Activated T-helper 9 cell treated with anti-CD3 and anti-CD28 coated beads, Interleukin-2, amount 50 U/mL, for 16 hours (primary cell): ENCODE measurements around the gene EHD1.

Source experiments
- DNase-seq: peaks from one replicate; pipeline ENCODE4 v3.0.0-alpha.2; 2020; ENCODE audit warnings: low read depth

The EHD1 gene

GRCh38 chr11:64878494-64879243 lies at the start of gene EHD1:
Gene EHD1, minus strand, starts transcription at chr11:64878621. Its CDS starts 157 bp downstream, at chr11:64878464.
- peak; percentile 99 for DNase-seq

DNA sequence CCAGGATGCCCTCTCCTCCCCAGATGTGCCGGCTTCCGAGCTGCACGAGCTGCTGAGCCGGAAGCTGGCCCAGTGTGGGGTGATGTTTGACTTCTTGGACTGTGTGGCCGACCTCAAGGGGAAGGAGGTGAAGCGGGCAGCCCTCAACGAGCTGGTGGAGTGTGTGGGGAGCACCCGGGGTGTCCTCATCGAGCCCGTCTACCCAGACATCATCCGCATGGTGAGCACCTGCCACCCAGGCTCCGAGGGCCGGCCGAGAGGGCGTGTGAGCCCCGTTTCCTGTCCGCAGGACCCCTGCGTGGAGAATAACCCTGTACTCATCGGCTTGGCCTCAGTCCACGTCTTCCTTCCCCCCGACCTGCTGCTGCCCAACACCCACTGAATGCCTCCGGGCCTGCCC lies 48.3 kb upstream of the EHD1 start:
- no peak for DNase-seq

DNA sequence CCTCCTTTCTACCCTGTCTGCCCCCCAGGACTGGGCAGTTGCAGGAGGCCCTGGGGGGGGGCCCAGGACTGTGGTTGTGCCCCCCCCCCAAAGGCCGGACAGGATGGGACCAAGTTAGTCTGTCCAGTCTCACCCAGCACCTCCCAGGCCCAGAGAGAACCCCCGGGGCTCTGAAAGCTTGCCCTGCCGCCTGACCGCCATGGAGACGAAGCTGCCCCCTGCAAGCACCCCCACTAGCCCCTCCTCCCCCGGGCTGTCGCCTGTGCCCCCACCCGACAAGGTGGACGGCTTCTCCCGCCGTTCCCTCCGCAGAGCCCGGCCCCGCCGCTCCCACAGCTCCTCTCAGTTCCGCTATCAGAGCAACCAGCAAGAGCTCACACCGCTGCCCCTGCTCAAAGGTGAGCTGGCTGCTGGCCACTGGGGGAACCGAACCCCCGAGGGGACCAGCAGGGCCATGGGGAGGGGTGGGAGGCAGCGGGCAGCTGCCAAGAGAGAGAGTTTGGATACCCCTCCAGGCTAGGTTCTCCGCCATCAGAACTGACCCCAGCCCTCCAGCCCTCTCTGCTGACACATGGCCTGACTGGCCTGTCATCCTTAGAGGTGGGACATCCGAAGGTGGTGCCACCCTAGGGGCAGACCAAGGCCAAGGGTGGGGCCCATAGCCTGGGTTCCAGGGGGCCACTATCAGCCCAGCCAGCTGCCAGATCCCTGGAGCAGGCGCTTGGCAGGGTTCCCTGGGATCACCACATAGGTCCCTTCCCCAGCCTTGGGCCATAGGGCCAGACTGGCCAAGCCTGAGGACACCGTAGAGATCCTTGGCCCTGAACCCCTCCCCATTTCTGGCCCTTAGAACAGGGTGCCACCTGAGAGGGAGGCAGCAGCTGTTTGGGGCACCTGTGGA lies 47.4 kb upstream of the EHD1 start:
- DNase-seq, result no peak

GRCh38 chr11:64924910-64925284 lies 46.5 kb upstream of the EHD1 start:
- no peak for DNase-seq

- DNase-seq, result peak; percentile 89
These were observed 45.8 kb upstream of the EHD1 start, which contains the start of gene PPP2R5B for GRCh38 chr11:64923944-64924909. Gene PPP2R5B, plus strand, starts transcription at chr11:64924689. Its CDS starts 1,046 bp downstream, at chr11:64925735.

DNA sequence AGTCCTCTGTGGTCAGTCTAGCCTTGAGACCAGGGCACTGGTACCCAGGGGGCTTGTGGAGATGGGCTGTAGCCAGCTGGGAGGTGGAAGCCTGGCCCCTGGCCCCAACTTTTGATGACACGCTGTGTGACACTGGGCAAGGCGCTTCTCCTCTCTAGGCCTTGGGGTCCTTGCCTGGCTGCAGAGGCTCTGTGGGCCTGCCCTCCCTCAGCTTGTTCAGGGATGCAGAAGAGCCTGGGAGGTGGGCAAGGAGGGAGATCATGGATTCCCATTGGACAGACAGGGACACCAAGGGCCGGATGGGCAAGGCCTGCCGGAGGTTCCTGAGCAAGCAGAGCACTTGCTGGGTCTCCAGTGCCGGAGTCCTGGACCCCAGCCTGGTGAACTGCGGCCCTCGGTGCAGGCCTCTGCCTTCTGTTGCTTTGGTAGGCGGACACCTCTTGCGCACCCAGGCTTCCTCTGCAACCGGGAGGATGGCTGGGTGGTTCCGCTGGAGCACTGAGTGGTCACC lies 44.8 kb upstream of the EHD1 start:
- no peak for DNase-seq

GRCh38 chr11:64921384-64921783 lies 43.0 kb upstream of the EHD1 start:
- no peak for DNase-seq

DNA sequence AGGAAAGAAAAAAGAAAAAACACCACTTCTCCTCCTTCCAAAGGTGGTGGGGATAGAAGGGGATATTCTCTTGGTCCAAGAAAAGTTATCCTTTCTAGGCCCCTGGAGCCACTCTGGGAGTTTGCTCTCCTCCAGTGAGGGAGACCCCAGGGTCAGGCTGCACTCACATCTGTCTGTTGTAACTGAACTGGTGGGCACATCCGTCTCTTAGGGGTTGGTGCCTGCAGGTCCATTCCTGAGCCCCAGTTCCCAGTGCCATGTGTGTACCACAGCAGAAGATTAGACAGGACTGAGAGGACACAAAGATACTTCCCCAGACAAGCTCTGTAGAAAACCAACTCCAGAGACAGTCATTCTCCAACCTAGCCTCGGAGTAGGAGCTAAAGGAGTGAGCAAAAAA lies 41.7 kb upstream of the EHD1 start:
- no peak for DNase-seq

GRCh38 chr11:64919627-64920026 lies 41.2 kb upstream of the EHD1 start:
- DNase-seq, result no peak

GRCh38 chr11:64918017-64918416 lies 39.6 kb upstream of the EHD1 start:
- DNase-seq, result no peak

DNA sequence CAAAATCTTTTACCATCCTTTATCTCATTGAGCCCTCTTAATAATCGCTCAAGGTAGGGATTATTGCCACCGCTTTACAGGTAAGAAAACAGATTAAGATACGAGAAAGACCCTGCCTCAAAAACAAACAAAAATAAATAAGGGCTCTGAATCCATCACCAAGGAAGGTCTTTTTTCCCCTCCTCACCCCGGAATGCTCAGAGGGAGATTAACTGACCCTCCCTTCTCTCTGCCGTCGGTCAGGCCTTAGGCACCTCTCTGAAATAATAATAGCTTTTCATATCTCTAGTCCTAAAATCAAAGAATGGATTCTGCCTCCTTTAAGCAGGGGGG lies 39.2 kb upstream of the EHD1 start:
- no peak for DNase-seq

DNA sequence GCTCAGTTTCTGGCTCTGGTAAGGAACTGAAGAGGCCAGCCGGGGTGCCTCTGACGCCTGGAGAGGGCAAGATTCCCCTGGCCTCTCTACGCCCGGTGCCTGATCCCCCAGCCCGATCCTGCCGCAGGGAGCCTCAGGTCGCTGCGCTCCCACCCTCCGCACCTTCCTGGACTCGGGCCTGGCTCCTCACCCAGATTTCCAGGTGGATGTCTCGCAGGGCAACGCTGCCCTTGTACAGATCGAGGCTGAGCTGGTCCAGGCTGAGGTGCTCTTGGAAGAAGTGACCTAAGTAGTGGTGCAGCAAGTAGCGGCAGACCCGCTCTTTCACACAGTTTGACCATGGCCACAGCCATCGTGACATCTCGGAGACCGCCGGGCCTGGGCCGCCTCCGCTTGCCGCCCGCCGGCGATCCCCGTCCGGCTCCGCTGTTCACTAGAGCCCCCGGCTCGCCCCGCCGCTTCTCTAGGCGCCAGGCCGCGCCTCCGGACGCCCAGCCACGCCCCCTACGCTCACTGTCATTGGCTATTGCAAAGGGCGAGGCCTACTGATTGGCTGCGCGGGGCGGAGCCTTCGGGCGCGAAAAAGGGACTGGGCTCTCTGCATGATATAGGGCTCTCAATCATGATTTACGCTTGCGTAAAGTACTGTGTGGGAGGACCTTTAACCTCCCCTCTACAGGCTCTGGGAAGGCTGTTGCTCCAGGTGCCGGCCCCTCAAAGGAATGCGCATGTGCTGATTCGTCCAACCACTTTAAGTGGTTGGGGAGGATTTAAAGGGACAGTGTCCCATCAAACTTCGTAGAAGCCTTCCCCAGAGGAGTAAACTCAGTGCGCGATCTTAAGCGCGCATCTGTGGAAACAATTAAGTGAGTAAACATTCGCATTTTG lies 38.6 kb upstream of the EHD1 start, which contains the start of gene ATG2A:
Gene ATG2A, minus strand, starts transcription at position 435 of the 888 bp plus-strand sequence. Its CDS starts 74 bp downstream, at position 361.
- DNase-seq, result peak; percentile 99

- DNase-seq, result no peak
These were observed 37.8 kb upstream of the EHD1 start for GRCh38 chr11:64916040-64916774.

- DNase-seq, result no peak
These were observed 37.0 kb upstream of the EHD1 start for GRCh38 chr11:64915376-64915887.

GRCh38 chr11:64914123-64914522 lies 35.7 kb upstream of the EHD1 start:
- no peak for DNase-seq

GRCh38 chr11:64913171-64913727 lies 34.8 kb upstream of the EHD1 start:
- DNase-seq, result no peak

DNA sequence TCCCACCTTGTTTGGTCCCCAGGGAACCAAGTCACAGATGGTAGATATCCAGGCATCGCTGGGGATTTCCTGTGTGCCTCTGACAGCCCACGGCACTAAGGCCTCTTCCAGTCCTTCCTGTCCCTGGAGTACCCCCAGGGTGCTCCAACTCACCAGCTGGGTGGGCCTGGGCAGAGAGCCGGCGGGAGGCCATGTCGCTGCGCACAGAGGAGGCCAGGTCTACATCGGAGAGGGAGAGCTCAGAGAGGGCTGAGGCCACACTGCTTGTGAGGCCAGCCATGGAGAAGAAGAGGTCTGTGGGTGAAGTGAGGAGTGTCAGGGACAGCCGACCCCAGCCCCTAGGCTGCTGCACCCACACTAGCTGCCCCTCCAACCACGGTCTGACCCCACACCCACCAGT lies 33.3 kb upstream of the EHD1 start:
- DNase-seq, result no peak

DNA sequence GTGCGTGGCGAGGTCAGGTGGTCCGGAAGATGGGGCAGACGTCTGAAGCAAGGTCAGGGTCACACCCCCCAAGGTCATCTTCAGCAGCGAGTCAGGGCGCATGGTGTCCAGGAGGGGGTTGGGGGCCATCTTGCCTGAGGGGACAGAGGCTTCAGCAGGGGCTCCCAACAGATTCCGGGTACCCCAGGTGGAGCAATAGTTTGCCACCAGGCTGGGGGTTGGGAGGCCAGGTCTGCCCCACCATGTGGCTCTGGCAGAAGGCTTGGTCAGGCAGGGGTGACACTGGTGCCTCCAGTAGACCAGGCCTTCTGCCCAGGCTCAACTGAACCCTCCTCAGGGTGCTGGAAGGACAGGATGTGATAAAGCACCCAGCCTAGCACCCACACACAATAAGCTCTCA lies 32.7 kb upstream of the EHD1 start:
- DNase-seq, result no peak

GRCh38 chr11:64910451-64911093 lies 32.2 kb upstream of the EHD1 start:
- no peak for DNase-seq
